CD1c-positive myeloid dendritic cell (primary cell): ENCODE results near the gene ZNRF4.

Experiments
- DNase-seq: peaks from one replicate; pipeline ENCODE4 v3.0.0-alpha.2; 2016; ENCODE audit errors: extremely low spot score

ZNRF4 gene

DNA sequence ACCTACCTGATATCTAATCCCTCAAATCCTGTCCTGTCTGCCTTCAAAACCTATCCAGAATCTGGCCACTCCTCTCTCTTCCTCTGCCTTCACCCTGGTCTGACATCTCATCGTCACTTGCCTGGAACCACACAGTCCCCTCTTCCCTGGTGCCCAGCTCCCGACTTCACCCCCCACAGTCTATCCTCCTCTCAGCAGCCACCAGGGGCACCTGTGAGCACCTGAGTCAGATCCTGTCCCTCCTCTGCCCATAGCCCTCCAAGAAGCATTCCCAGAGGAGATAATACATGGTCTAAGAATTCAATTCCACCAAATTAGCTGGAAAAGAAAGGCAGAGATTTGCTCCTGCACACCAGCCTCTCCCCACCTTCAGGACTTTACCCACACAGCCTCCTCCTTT, 48.9 kb downstream of the ZNRF4 start:
- no peak for DNase-seq
